B cell (primary cell): ENCODE measurements around the gene G2E3. TPM values are rescaled to one million over a fixed set of nuclear protein-coding genes. Genes with fewer than 3 reads are reported as not detected.

Experiments
- ATAC-seq: fragments of 200-7000 bp; cut with Tn5 transposase; one replicate; pipeline ENCODE4 v1.10.0; 2021; ENCODE audit warnings: low read depth, mild to moderate bottlenecking, moderate number of reproducible peaks, moderate library complexity
- CTCF ChIA-PET: fragments of 350-600 bp; sonication (Branson Sonifier 250); formaldehyde crosslinking; loops from one replicate; lab custom pipeline; 2021; ENCODE audit warnings: antibody characterized with exemption, inconsistent platforms; lab: Charles Lee
- POLR2A ChIA-PET: fragments of 350-600 bp; sonication (Branson Sonifier 250); formaldehyde crosslinking; loops from one replicate; lab custom pipeline; 2021; ENCODE audit warnings: antibody characterized with exemption; lab: Charles Lee
- DNase-seq: peaks from one replicate; pipeline ENCODE4 v3.0.0; 2013
- H2AFZ ChIP-seq: 2 replicates; pipeline ENCODE4 v1.6.1; 2012; ENCODE audit warnings: mild to moderate bottlenecking, low read depth, low read length; ENCODE audit not compliant: insufficient read depth, poor library complexity, severe bottlenecking
- H3K27ac ChIP-seq, 2 donors: 1 replicate in 1 of 2; 2 replicates in 1 of 2; pipeline ENCODE4 v1.5.1; 2012 to 2013; ENCODE audit warnings: low read length in 2 of 2, mild to moderate bottlenecking in 2 of 2, moderate library complexity in 1 of 2
- H3K27me3 ChIP-seq, 4 experiments: fragments of 200-600 bp in 1 of 4; sonication (generic) in 1 of 4; replicated peaks in 1 of 4; 1 replicate in 2 of 4; 2 replicates in 2 of 4; pipeline versions ENCODE4 v1.6.1 to v1.7.0; 2013 to 2016; ENCODE audit warnings: low read length in 3 of 4, mild to moderate bottlenecking in 2 of 4, mixed read lengths in 1 of 4, moderate library complexity in 1 of 4; ENCODE audit not compliant: insufficient read depth in 4 of 4, control insufficient read depth in 3 of 4; ENCODE audit errors: control extremely low read depth in 1 of 4
- H3K36me3 ChIP-seq, 2 experiments: replicated peaks in 1 of 2; 1 replicate in 1 of 2; 2 replicates in 1 of 2; pipeline versions ENCODE4 v1.6.1 to v1.7.1; 2013; ENCODE audit warnings: low read length in 1 of 2; ENCODE audit not compliant: insufficient read depth in 2 of 2, control insufficient read depth in 1 of 2; ENCODE audit errors: control extremely low read depth in 1 of 2, extremely low read depth in 1 of 2
- H3K4me1 ChIP-seq, 2 donors: fragments of 200-600 bp in 1 of 2; sonication (generic) in 1 of 2; 1 replicate in 1 of 2; 2 replicates in 1 of 2; pipeline versions ENCODE4 v1.5.1 to v1.6.1; 2013 to 2017; ENCODE audit warnings: low read length in 2 of 2; ENCODE audit not compliant: control insufficient read depth in 2 of 2, insufficient read depth in 2 of 2
- H3K4me2 ChIP-seq: replicated peaks from 2 replicates; pipeline ENCODE3; 2012; ENCODE audit warnings: mild to moderate bottlenecking, low read depth, low read length; ENCODE audit not compliant: poor library complexity, severe bottlenecking
- H3K4me3 ChIP-seq, 5 experiments: fragments of 200-600 bp in 1 of 5; sonication (generic) in 1 of 5; 1 replicate in 3 of 5; 2 replicates in 2 of 5; pipeline versions ENCODE4 v1.5.1 to v1.7.0; 2011 to 2016; ENCODE audit warnings: low read length in 4 of 5, mild to moderate bottlenecking in 4 of 5, low read depth in 2 of 5, control low read depth in 1 of 5, moderate library complexity in 1 of 5; ENCODE audit not compliant: insufficient read depth in 1 of 5; ENCODE audit errors: control extremely low read depth in 1 of 5, extremely low read depth in 1 of 5
- H3K79me2 ChIP-seq: fragments of 200-600 bp; sonication (generic); one replicate; pipeline ENCODE4 v1.6.0; 2016; ENCODE audit warnings: low read length; ENCODE audit not compliant: control insufficient read depth, insufficient read depth
- H3K9ac ChIP-seq: fragments of 200-600 bp; sonication (generic); 2 replicates; pipeline ENCODE4 v1.6.1; 2017; ENCODE audit warnings: mild to moderate bottlenecking, low read length, moderate library complexity
- H3K9me3 ChIP-seq, 3 donors: one replicate each; pipeline versions ENCODE4 v1.6.1 to v1.7.1; 2013; ENCODE audit warnings: low read length in 2 of 3; ENCODE audit not compliant: control insufficient read depth in 2 of 3, insufficient read depth in 1 of 3; ENCODE audit errors: control extremely low read depth in 1 of 3
- H4K20me1 ChIP-seq: 2 replicates; pipeline ENCODE4 v1.6.0; 2012; ENCODE audit warnings: mild to moderate bottlenecking, low read length; ENCODE audit not compliant: insufficient read depth, control insufficient read depth, poor library complexity, severe bottlenecking
- H3K27ac Mint-ChIP-seq: one replicate; pipeline ENCODE4 v1.8.0; 2021; ENCODE audit warnings: mixed read lengths
- H3K27me3 Mint-ChIP-seq: one replicate; pipeline ENCODE4 v1.8.0; 2021; ENCODE audit warnings: mixed read lengths
- H3K4me1 Mint-ChIP-seq: one replicate; pipeline ENCODE4 v1.8.0; 2021; ENCODE audit warnings: mixed read lengths
- H3K4me3 Mint-ChIP-seq: one replicate; pipeline ENCODE4 v1.8.0; 2021; ENCODE audit warnings: mixed read lengths
- H3K9me3 Mint-ChIP-seq: one replicate; pipeline ENCODE4 v1.8.0; 2022; ENCODE audit warnings: mixed read lengths; ENCODE audit not compliant: insufficient read depth
- EZH2 ChIP-seq: IDR thresholded peaks from 2 replicates; pipeline ENCODE4 v1.6.1; 2012; ENCODE audit warnings: borderline replicate concordance, low read depth, mild to moderate bottlenecking, moderate library complexity, low read length; ENCODE audit not compliant: insufficient read depth, poor library complexity, severe bottlenecking
- WGBS: methylation state at CpG from one replicate; pipeline ENCODE4 v1.1.5; 2013; ENCODE audit warnings: missing lambda C conversion rate; ENCODE audit not compliant: insufficient coverage; 5-methylcytosine and 5-hydroxymethylcytosine counted together
- intact Hi-C: fragments of 100-400 bp; cut with micrococcal nuclease; formaldehyde crosslinking; loops from one replicate; pipeline ENCODE4 v1.10.0; 2022
- polyA plus RNA-seq: library from polyadenylated mRNA; depleted of rRNA; stranded (reverse); fragments of >200 nt; gene quantifications from 2 replicates; pipeline ENCODE4 v1.2.3, GENCODE V29; 2012
- total RNA-seq, 2 donors: library from RNA; stranded (reverse); fragments of 120-200 nt in 1 of 2; gene quantifications; 1 replicate in 1 of 2; 2 replicates in 1 of 2; pipeline versions ENCODE4 v1.2.3 to v1.2.4, GENCODE V29; 2013 to 2022
- TF ChIP-seq, protein P1 (sequence below): fragments of 200-600 bp; IDR thresholded peaks from one replicate; pipeline ENCODE4 v1.8.0; 2022; ENCODE audit warnings: antibody characterized with exemption, mild to moderate bottlenecking

G2E3 gene
- total and polyA plus RNA-seq, 2 donors (not counting 1 experiment from before 2014, with no cell fraction given) = 6.2 to 29.2 TPM

- peaks cover 7% of the 10 kb centered on the region for H3K9me3 Mint-ChIP-seq
- no peaks in the 10 kb centered on the region for H3K4me1 ChIP-seq
- H3K4me1 Mint-ChIP-seq = peaks cover 15% of the 10 kb centered on the region
- H3K4me2 ChIP-seq = no peak overlapping the region
- ChIA-PET CTCF (interaction anchor here (1.4 kb wide), 1 partner anchor 60 kb away, joined by 3 read pairs; no protein-coding TSS in a partner anchor), POLR2A (no interaction called here)
- intact Hi-C loops = no loop called here
- H3K27me3 Mint-ChIP-seq = no peaks in the 10 kb centered on the region
- no peak overlapping the region for H3K27ac ChIP-seq
- no peak overlapping the region for H3K4me3 ChIP-seq
- no peak for DNase-seq
- H3K79me2 ChIP-seq = peaks cover 60% of the 10 kb centered on the region
- no peak for ATAC-seq
- H3K9ac ChIP-seq = no peak overlapping the region
- no peak overlapping the region for H3K4me3 Mint-ChIP-seq
- no peaks in the 10 kb centered on the region for H3K27me3 ChIP-seq
- no peak for TF ChIP-seq EZH2
- TF ChIP-seq, protein P1, sequence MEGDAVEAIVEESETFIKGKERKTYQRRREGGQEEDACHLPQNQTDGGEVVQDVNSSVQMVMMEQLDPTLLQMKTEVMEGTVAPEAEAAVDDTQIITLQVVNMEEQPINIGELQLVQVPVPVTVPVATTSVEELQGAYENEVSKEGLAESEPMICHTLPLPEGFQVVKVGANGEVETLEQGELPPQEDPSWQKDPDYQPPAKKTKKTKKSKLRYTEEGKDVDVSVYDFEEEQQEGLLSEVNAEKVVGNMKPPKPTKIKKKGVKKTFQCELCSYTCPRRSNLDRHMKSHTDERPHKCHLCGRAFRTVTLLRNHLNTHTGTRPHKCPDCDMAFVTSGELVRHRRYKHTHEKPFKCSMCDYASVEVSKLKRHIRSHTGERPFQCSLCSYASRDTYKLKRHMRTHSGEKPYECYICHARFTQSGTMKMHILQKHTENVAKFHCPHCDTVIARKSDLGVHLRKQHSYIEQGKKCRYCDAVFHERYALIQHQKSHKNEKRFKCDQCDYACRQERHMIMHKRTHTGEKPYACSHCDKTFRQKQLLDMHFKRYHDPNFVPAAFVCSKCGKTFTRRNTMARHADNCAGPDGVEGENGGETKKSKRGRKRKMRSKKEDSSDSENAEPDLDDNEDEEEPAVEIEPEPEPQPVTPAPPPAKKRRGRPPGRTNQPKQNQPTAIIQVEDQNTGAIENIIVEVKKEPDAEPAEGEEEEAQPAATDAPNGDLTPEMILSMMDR = no peak
- H3K36me3 ChIP-seq = peaks cover 1 to 5% of the 10 kb centered on the region in 2 experiments
- H3K27ac Mint-ChIP-seq = no peak overlapping the region
- WGBS = 100% methylated on average over 1 of the region's 1 CpG
- H2AFZ ChIP-seq = no peak overlapping the region
- peaks cover 2 to 3% (median 3%) of the 10 kb centered on the region in 3 donors for H3K9me3 ChIP-seq
- peaks cover 54% of the 10 kb centered on the region for H4K20me1 ChIP-seq
These were observed 23.4 kb downstream of the G2E3 start for GRCh38 chr14:30582376-30582775.

DNA sequence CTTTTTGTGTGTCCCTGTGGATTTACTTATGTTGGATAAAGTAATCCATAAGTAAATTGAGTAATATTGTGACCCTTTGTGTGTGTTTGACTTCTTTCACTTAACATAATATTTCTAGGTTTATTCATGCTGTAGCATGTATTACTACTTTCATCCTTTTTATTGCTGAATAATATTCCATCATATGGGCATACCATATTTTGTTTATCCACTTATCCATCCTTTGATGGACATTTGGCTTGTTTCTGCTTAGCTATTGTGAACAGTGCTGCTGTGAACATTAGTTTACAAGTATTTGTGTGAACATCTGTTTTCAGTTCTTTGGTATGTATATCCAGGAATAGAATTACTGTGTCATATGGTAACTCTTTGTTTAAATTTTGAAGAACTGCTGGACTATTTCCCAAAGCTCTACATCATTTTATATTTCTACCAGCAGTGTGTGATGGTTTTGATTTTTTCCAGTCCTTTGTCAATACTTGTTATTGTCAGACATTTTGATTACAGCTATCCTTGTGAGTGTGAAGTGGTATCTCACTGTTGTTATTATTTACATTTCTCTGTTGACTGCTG is 25.2 kb downstream of the G2E3 start:
- intact Hi-C loops = no loop called here
- H3K4me2 ChIP-seq = no peak overlapping the region
- peaks cover 2 to 3% (median 3%) of the 10 kb centered on the region in 3 donors for H3K9me3 ChIP-seq
- no peak for TF ChIP-seq EZH2
- TF ChIP-seq, protein P1 = no peak
- H3K9ac ChIP-seq = no peak overlapping the region
- peaks cover 7% of the 10 kb centered on the region for H3K9me3 Mint-ChIP-seq
- H2AFZ ChIP-seq = no peak overlapping the region
- no peak overlapping the region for H3K4me3 Mint-ChIP-seq
- peaks cover 44% of the 10 kb centered on the region for H3K79me2 ChIP-seq
- no peaks in the 10 kb centered on the region for H3K27me3 ChIP-seq
- CTCF ChIA-PET = no interaction called here
- no peak overlapping the region for H3K4me3 ChIP-seq
- H3K4me1 ChIP-seq = no peaks in the 10 kb centered on the region
- H3K27ac Mint-ChIP-seq = no peak overlapping the region
- peaks cover 41% of the 10 kb centered on the region for H4K20me1 ChIP-seq
- peaks cover 5 to 6% of the 10 kb centered on the region in 2 experiments for H3K36me3 ChIP-seq
- no peak overlapping the region for H3K27ac ChIP-seq
- ATAC-seq (no peak), DNase-seq (no peak)
- POLR2A ChIA-PET = no interaction called here
- peaks cover 5% of the 10 kb centered on the region for H3K4me1 Mint-ChIP-seq
- no peaks in the 10 kb centered on the region for H3K27me3 Mint-ChIP-seq
